Thyroid gland (tissue), 4 donors: ENCODE results near the gene C10orf90. TPM values are rescaled to one million over a fixed set of nuclear protein-coding genes. Genes with fewer than 3 reads are reported as not detected.

Experiments
- DNase-seq, 2 donors: peaks; one replicate each; pipeline ENCODE4 v3.0.0-alpha.2; 2019
- H3K27ac ChIP-seq, 3 donors: fragments of 200-600 bp; sonication (generic); 1 replicate in 2 of 3; 2 replicates in 1 of 3; pipeline ENCODE4 v1.5.1; 2016 to 2019; ENCODE audit warnings: mild to moderate bottlenecking in 1 of 3, moderate library complexity in 1 of 3
- H3K27me3 ChIP-seq: fragments of 200-600 bp; sonication (generic); one replicate; pipeline ENCODE4 v1.5.1; 2019
- H3K36me3 ChIP-seq, 2 donors: fragments of 200-600 bp; sonication (generic); one replicate each; pipeline ENCODE4 v1.5.1; 2016 to 2019
- H3K4me1 ChIP-seq, 2 donors: fragments of 200-600 bp; sonication (generic); one replicate each; pipeline ENCODE4 v1.5.1; 2017 to 2019
- H3K4me3 ChIP-seq, 3 donors: fragments of 200-600 bp; sonication (generic); replicated peaks in 1 of 3; 1 replicate in 2 of 3; 2 replicates in 1 of 3; pipeline ENCODE4 v1.5.1; 2016; ENCODE audit warnings: mild to moderate bottlenecking in 1 of 3
- H3K9me3 ChIP-seq: fragments of 200-600 bp; sonication (generic); one replicate; pipeline ENCODE4 v1.5.1; 2017
- CTCF ChIP-seq, 6 experiments: fragments of 200-600 bp in 3 of 6; fragments of 450-650 bp in 3 of 6; sonication (generic) in 3 of 6; IDR thresholded peaks; one replicate each; pipeline ENCODE4 v1.5.1; 2016 to 2019; ENCODE audit warnings: antibody characterized with exemption in 6 of 6, mild to moderate bottlenecking in 2 of 6, inconsistent platforms in 1 of 6, moderate library complexity in 1 of 6
- POLR2A ChIP-seq, 2 donors: fragments of 450-650 bp; IDR thresholded peaks; one replicate each; pipeline ENCODE4 v1.6.1; 2017; ENCODE audit warnings: antibody characterized with exemption in 2 of 2, mild to moderate bottlenecking in 2 of 2, moderate library complexity in 1 of 2
- whole genome bisulfite sequencing, 2 donors: methylation state at CpG; one replicate each; pipeline ENCODE4 v1.1.5; 2017; 5-methylcytosine and 5-hydroxymethylcytosine counted together
- intact Hi-C: fragments of 100-400 bp; cut with DNase I; formaldehyde crosslinking; loops from one replicate; pipeline ENCODE4 v1.15.1; 2023
- total RNA-seq, 4 donors: library from RNA; depleted of rRNA; stranded (reverse); fragments of >200 nt; gene quantifications; one replicate each; pipeline ENCODE4 v1.2.3, GENCODE V29; 2016

Gene C10orf90
- total RNA-seq, 4 donors from 2014 or later, result 0.45 to 5.1 (median 2.0) TPM

- no peaks in the 10 kb centered on the region for H3K4me1 ChIP-seq
- intact Hi-C loops, result no loop called here
- WGBS, 2 donors, result 43 to 51% methylated on average over 8 of the region's 8 CpGs
- H3K9me3 ChIP-seq, result no peaks in the 10 kb centered on the region
- H3K36me3 ChIP-seq, result no peaks in the 10 kb centered on the region
- no peak overlapping the region for H3K27ac ChIP-seq
- H3K4me3 ChIP-seq, result no peak overlapping the region
- H3K27me3 ChIP-seq, result no peaks in the 10 kb centered on the region
- DNase-seq, result no peak
- no peak for TF ChIP-seq POLR2A (IDR thresholded peaks at IDR 0.05)
- TF ChIP-seq CTCF (IDR thresholded peaks at IDR 0.05), result no peak
Measured at GRCh38 chr10:126569513-126570244, 100.8 kb downstream of the C10orf90 start.

GRCh38 chr10:126568809-126569385 is 101.6 kb downstream of the C10orf90 start:
- Histone ChIP-seq H3K4me1 (no peaks in the 10 kb centered on the region), H3K27me3 (no peaks in the 10 kb centered on the region), H3K9me3 (no peaks in the 10 kb centered on the region), H3K27ac (no peak overlapping the region), H3K36me3 (no peaks in the 10 kb centered on the region), H3K4me3 (no peak overlapping the region)
- WGBS, 2 donors, result 64 to 65% methylated on average over 7 of the region's 7 CpGs
- TF ChIP-seq CTCF (IDR thresholded peaks at IDR 0.05) (no peak), POLR2A (IDR thresholded peaks at IDR 0.05) (no peak)
- DNase-seq, result no peak
- intact Hi-C loops, result no loop called here

- H3K4me1 ChIP-seq, result no peaks in the 10 kb centered on the region
- no peak for DNase-seq
- TF ChIP-seq CTCF (IDR thresholded peaks at IDR 0.05) (no peak), POLR2A (IDR thresholded peaks at IDR 0.05) (no peak)
- H3K9me3 ChIP-seq, result no peaks in the 10 kb centered on the region
- 81 to 88% methylated on average over 3 of the region's 3 CpGs for WGBS, 2 donors
- intact Hi-C loops, result no loop called here
- no peak overlapping the region for H3K4me3 ChIP-seq
- H3K27me3 ChIP-seq, result no peaks in the 10 kb centered on the region
- no peak overlapping the region for H3K27ac ChIP-seq
- no peaks in the 10 kb centered on the region for H3K36me3 ChIP-seq
Measured at GRCh38 chr10:126565871-126566270, 104.6 kb downstream of the C10orf90 start.

GRCh38 chr10:126565441-126565840 is 105.1 kb downstream of the C10orf90 start:
- 59 to 73% methylated on average over 7 of the region's 7 CpGs for WGBS, 2 donors
- no peak overlapping the region for H3K4me3 ChIP-seq
- no peak overlapping the region for H3K27ac ChIP-seq
- no peak for DNase-seq
- no peak for TF ChIP-seq POLR2A (IDR thresholded peaks at IDR 0.05)
- no peak for TF ChIP-seq CTCF (IDR thresholded peaks at IDR 0.05)
- H3K36me3 ChIP-seq, result no peaks in the 10 kb centered on the region
- intact Hi-C loops, result no loop called here
- no peaks in the 10 kb centered on the region for H3K27me3 ChIP-seq
- no peaks in the 10 kb centered on the region for H3K9me3 ChIP-seq
- H3K4me1 ChIP-seq, result no peaks in the 10 kb centered on the region

GRCh38 chr10:126564326-126564888 is 106.1 kb downstream of the C10orf90 start:
- DNase-seq, result no peak
- 79 to 90% methylated on average over 4 of the region's 4 CpGs for WGBS, 2 donors
- no peak overlapping the region for H3K4me3 ChIP-seq
- no peaks in the 10 kb centered on the region for H3K27me3 ChIP-seq
- H3K36me3 ChIP-seq, result no peaks in the 10 kb centered on the region
- no peak for TF ChIP-seq POLR2A (IDR thresholded peaks at IDR 0.05)
- TF ChIP-seq CTCF (IDR thresholded peaks at IDR 0.05), result no peak
- H3K9me3 ChIP-seq, result no peaks in the 10 kb centered on the region
- intact Hi-C loops, result no loop called here
- no peak overlapping the region for H3K27ac ChIP-seq
- H3K4me1 ChIP-seq, result no peaks in the 10 kb centered on the region
